K562 (cell line): ENCODE measurements around the gene ZNF490. TPM values are rescaled to one million over a fixed set of nuclear protein-coding genes. Genes with fewer than 3 reads are reported as not detected.
A peak's percentile ranks its signal among the peaks of the same experiment; 100 is the strongest.

Source experiments
- ATAC-seq: fragments of 200-7000 bp; cut with Tn5 transposase; 3 replicates; pipeline ENCODE4 v1.9.1; 2020; ENCODE audit warnings: moderate library complexity
- BruUV-seq: library from RNA; stranded (reverse); fragments of 400-500 nt; replicated peaks from 2 replicates; lab custom pipeline; 2021; lab: Mats Ljungman, UMichigan
- CTCF ChIA-PET: fragments of 300-600 bp; formaldehyde crosslinking; extraction: SDS; loops from one replicate; lab custom pipeline; 2021; ENCODE audit warnings: low intra/inter-chr PET ratio; lab: Yijun Ruan, JAX
- POLR2A ChIA-PET: fragments of 300-600, 350-650 bp; sonication (Branson Sonifier 250); formaldehyde crosslinking; extraction: SDS; loops from one replicate; lab custom pipeline; 2021; ENCODE audit warnings: antibody characterized with exemption, inconsistent platforms; lab: Yijun Ruan, JAX
- DNase-seq, 4 experiments: peaks; one replicate each; pipeline versions ENCODE4 v3.0.0 to v3.0.0-alpha.2; 2011 to 2018; ENCODE audit warnings: low spot score in 3 of 4, mixed read lengths in 3 of 4; ENCODE audit errors: extremely low read depth in 1 of 4
- FAIRE-seq: peaks from 2 replicates; lab custom pipeline; 2011; peaks lifted over from hg19 to GRCh38; lab: Jason Lieb, UNC
- H2AFZ ChIP-seq: 2 replicates; pipeline ENCODE4 v1.6.0; 2011; ENCODE audit warnings: low read depth, low read length, control low read depth, inconsistent platforms
- H3K27ac ChIP-seq: fragments of 200-600 bp; 3 replicates; pipeline ENCODE4 v1.8.0; 2011; ENCODE audit warnings: low read depth, mild to moderate bottlenecking, control low read depth, inconsistent platforms, low read length, moderate library complexity, mixed read lengths; ENCODE audit errors: extremely low read depth
- H3K27me3 ChIP-seq, 2 experiments: fragments of 300-600 bp in 1 of 2; 2 replicates in 1 of 2; 3 replicates in 1 of 2; pipeline versions ENCODE4 v1.6.0 to v1.8.0; 2011; ENCODE audit warnings: inconsistent platforms in 2 of 2, low read length in 2 of 2, mild to moderate bottlenecking in 1 of 2, mixed read lengths in 1 of 2, moderate library complexity in 1 of 2; ENCODE audit not compliant: control insufficient read depth in 2 of 2, insufficient read depth in 2 of 2
- H3K36me3 ChIP-seq: fragments of 300-600 bp; 3 replicates; pipeline ENCODE4 v1.8.0; 2011; ENCODE audit warnings: mild to moderate bottlenecking, low read length, inconsistent platforms; ENCODE audit not compliant: control insufficient read depth, insufficient read depth
- H3K4me1 ChIP-seq, 2 experiments: fragments of 200-600 bp in 1 of 2; replicated peaks in 1 of 2; 2 replicates in 1 of 2; 3 replicates in 1 of 2; pipeline versions ENCODE4 v1.5.1 to v1.8.0; 2011; ENCODE audit warnings: inconsistent platforms in 2 of 2, low read length in 2 of 2, mild to moderate bottlenecking in 1 of 2, mixed read lengths in 1 of 2, moderate library complexity in 1 of 2; ENCODE audit not compliant: control insufficient read depth in 2 of 2, insufficient read depth in 2 of 2
- H3K4me2 ChIP-seq: 2 replicates; pipeline ENCODE4 v1.6.1; 2011; ENCODE audit warnings: low read length, control low read depth, inconsistent platforms, mixed read lengths; ENCODE audit not compliant: insufficient read depth
- H3K4me3 ChIP-seq: fragments of 200-600 bp; sonication (generic), shearing (Covaris generic); 2 replicates; pipeline ENCODE4 v1.5.1; 2016; ENCODE audit warnings: control low read depth, inconsistent platforms
- H3K79me2 ChIP-seq: fragments of 200-600 bp; 3 replicates; pipeline ENCODE4 v1.8.0; 2011; ENCODE audit warnings: low read length, inconsistent platforms; ENCODE audit not compliant: control insufficient read depth, insufficient read depth
- H3K9ac ChIP-seq, 2 experiments: 2 replicates each; pipeline versions ENCODE4 v1.6.0 to v1.6.1; 2011; ENCODE audit warnings: low read depth in 2 of 2, low read length in 2 of 2, control low read depth in 1 of 2, inconsistent platforms in 1 of 2, mild to moderate bottlenecking in 1 of 2, mixed read lengths in 1 of 2; ENCODE audit not compliant: insufficient read depth in 1 of 2
- H3K9me1 ChIP-seq: one replicate; pipeline ENCODE4 v1.6.0; 2011; ENCODE audit warnings: inconsistent platforms, mild to moderate bottlenecking, low read length, moderate library complexity; ENCODE audit not compliant: control insufficient read depth, insufficient read depth
- H3K9me3 ChIP-seq: replicated peaks from 2 replicates; pipeline ENCODE4 v1.5.1; 2011; ENCODE audit warnings: low read depth, low read length, inconsistent platforms; ENCODE audit not compliant: control insufficient read depth, insufficient read depth
- H4K20me1 ChIP-seq: replicated peaks from 2 replicates; pipeline ENCODE4 v1.6.1; 2011; ENCODE audit warnings: low read length, inconsistent platforms, mixed read lengths; ENCODE audit not compliant: control insufficient read depth, insufficient read depth
- ATF6 ChIP-seq: sonication (generic); formaldehyde crosslinking; IDR thresholded peaks from 2 replicates; pipeline ENCODE4 v1.4.0; 2020; ENCODE audit warnings: mild to moderate bottlenecking, missing genetic modification reagents
- CBX1 ChIP-seq: sonication (generic); IDR thresholded peaks from 2 replicates; pipeline ENCODE4 v1.6.1; 2016; ENCODE audit warnings: antibody characterized with exemption, low read depth, mild to moderate bottlenecking
- EWSR1 ChIP-seq: fragments of 450-650 bp; IDR thresholded peaks from 2 replicates; pipeline ENCODE4 v1.6.1; 2018; ENCODE audit warnings: borderline replicate concordance, mild to moderate bottlenecking, low read depth, moderate library complexity; ENCODE audit not compliant: partially characterized antibody
- FOXM1 ChIP-seq, 2 experiments: fragments of 450-650 bp in 1 of 2; sonication (generic) in 1 of 2; formaldehyde crosslinking in 1 of 2; IDR thresholded peaks; 2 replicates each; pipeline versions ENCODE4 v1.6.1 to v1.9.0; 2017 to 2022; ENCODE audit warnings: low read depth in 2 of 2, mild to moderate bottlenecking in 2 of 2, missing genetic modification reagents in 1 of 2, moderate library complexity in 1 of 2
- HNRNPL ChIP-seq: fragments of 200-400 bp; formaldehyde crosslinking; IDR thresholded peaks from 2 replicates; pipeline ENCODE4 v1.6.1; 2017; ENCODE audit warnings: low read depth, mild to moderate bottlenecking, low read length
- IRF2 ChIP-seq: sonication (generic); formaldehyde crosslinking; IDR thresholded peaks from 2 replicates; pipeline ENCODE4 v1.8.1; 2022; ENCODE audit warnings: mild to moderate bottlenecking, missing genetic modification reagents
- MEF2A ChIP-seq: IDR thresholded peaks from 2 replicates; pipeline ENCODE4 v1.6.1; 2011; ENCODE audit warnings: low read depth, mild to moderate bottlenecking, low read length, moderate library complexity; ENCODE audit not compliant: control insufficient read depth
- PATZ1 ChIP-seq: fragments of 250-450 bp; sonication (Bioruptor Pico); IDR thresholded peaks from 2 replicates; pipeline ENCODE4 v1.5.0; 2020; ENCODE audit warnings: mild to moderate bottlenecking, borderline replicate concordance
- RAD21 ChIP-seq, 2 experiments: fragments of 250-450 bp in 1 of 2; fragments of 450-650 bp in 1 of 2; sonication (Bioruptor Pico) in 1 of 2; formaldehyde crosslinking in 1 of 2; IDR thresholded peaks in 1 of 2; conservative IDR thresholded peaks in 1 of 2; 2 replicates each; pipeline versions ENCODE4 v1.4.0 to v1.8.0; 2020 to 2022; ENCODE audit warnings: mild to moderate bottlenecking in 2 of 2, moderate library complexity in 1 of 2
- SOX6 ChIP-seq: fragments of 450-650 bp; IDR thresholded peaks from 2 replicates; pipeline ENCODE4 v1.6.1; 2014; ENCODE audit warnings: mild to moderate bottlenecking
- SRSF3 ChIP-seq: fragments of 200-400 bp; formaldehyde crosslinking; IDR thresholded peaks from 2 replicates; pipeline ENCODE4 v1.6.1; 2016; ENCODE audit warnings: mild to moderate bottlenecking, low read length, moderate library complexity; ENCODE audit not compliant: insufficient read depth
- TRIM24 ChIP-seq, 2 experiments: fragments of 450-650 bp; IDR thresholded peaks; 2 replicates each; pipeline ENCODE4 v1.6.1; 2016
- TRIM28 ChIP-seq: fragments of 450-650 bp; IDR thresholded peaks from 2 replicates; pipeline ENCODE4 v1.6.1; 2017
- ZNF263 ChIP-seq: sonication (generic); formaldehyde crosslinking; IDR thresholded peaks from 2 replicates; pipeline ENCODE4 v1.8.0; 2022; ENCODE audit warnings: mild to moderate bottlenecking, missing genetic modification reagents, borderline replicate concordance
- ZZZ3 ChIP-seq: fragments of 450-650 bp; IDR thresholded peaks from 2 replicates; pipeline ENCODE4 v1.6.1; 2016; ENCODE audit warnings: antibody characterized with exemption, mild to moderate bottlenecking, moderate library complexity
- WGBS: fragments of 100-300 bp; shearing (Covaris generic); methylation state at CpG from one replicate; pipeline ENCODE4 v1.1.6; 2016; ENCODE audit warnings: low coverage, mixed read lengths; ENCODE audit not compliant: insufficient coverage; ENCODE audit errors: missing lambda C conversion rate; 5-methylcytosine and 5-hydroxymethylcytosine counted together
- in situ Hi-C: fragments of 300-500 bp; cut with MboI; formaldehyde crosslinking; loops from 4 replicates; pipeline ENCODE4 v1.15.0; 2018; ENCODE audit warnings: inconsistent platforms, mixed read lengths
- intact Hi-C: fragments of 100-400 bp; cut with micrococcal nuclease; formaldehyde crosslinking; loops from 2 replicates; pipeline ENCODE4 v1.14.2; 2022
- polyA plus RNA-seq, 8 experiments: library from polyadenylated mRNA; depleted of rRNA in 4 of 8; stranded (reverse) in 5 of 8; unstranded in 3 of 8; fragments of >200 nt; fragmentation: Nextera tagmentation in 2 of 8; fragmentation: Illumina TruSeq in 1 of 8; extraction: Ambion mirVana in 2 of 8; extraction: Trizol in 1 of 8; gene quantifications; 2 replicates each; pipeline versions ENCODE4 v1.2.1 to v1.2.3, GENCODE V29; 2011 to 2014; ENCODE audit warnings: inconsistent platforms in 1 of 8, missing spikeins in 1 of 8
- total RNA-seq, 7 experiments: library from RNA; depleted of rRNA in 6 of 7; stranded (reverse); fragments of >200 nt in 6 of 7; fragmentation: Illumina TruSeq in 2 of 7; extraction: Trizol in 2 of 7; gene quantifications; 2 replicates each; pipeline versions ENCODE4 v1.2.1 to v1.2.3, GENCODE V29; 2011 to 2021; ENCODE audit warnings: low replicate concordance in 1 of 7
- TF ChIP-seq, protein P1 (sequence below), 2 experiments: IDR thresholded peaks in 1 of 2; conservative IDR thresholded peaks in 1 of 2; 2 replicates each; pipeline ENCODE4 v1.6.1; 2016; ENCODE audit warnings: low read depth in 2 of 2, mild to moderate bottlenecking in 1 of 2, missing compliant biosample characterization in 1 of 2, missing genetic modification characterization in 1 of 2, moderate library complexity in 1 of 2

Gene ZNF490
- total and polyA plus RNA-seq, 9 of the 15 experiments (the other 6 are each of a cell fraction or from before 2014, with no cell fraction given) = 0.90 to 8.3 (median 4.4) TPM

DNA sequence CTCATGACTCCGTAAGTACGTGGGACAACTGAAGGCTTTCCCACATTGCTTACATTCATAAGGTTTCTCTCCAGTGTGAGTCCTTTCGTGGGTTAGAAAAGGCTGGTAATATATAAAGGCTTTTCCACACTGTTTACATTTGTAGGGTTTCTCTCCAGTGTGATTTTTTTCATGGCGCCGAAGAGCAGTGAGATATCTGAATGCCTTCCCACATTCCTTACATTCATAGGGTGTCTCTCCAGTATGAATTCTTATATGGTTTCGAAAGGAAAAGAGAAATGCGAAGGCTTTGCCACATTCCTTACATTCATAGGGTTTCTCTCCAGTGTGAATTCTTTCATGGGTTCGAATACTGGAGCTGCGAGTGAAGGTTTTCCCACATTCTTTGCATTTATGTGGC lies 29.5 kb downstream of the ZNF490 start:
- POLR2A ChIA-PET = no interaction called here
- 0 out of 2 replicates have a peak, but pooled peaks have one; percentile 17 for TF ChIP-seq SOX6
- TF ChIP-seq TRIM28 = peak; percentile 78
- 0 out of 2 replicates have a peak, but pooled peaks have one; percentile 4 for TF ChIP-seq CBX1
- TF ChIP-seq, protein P1, sequence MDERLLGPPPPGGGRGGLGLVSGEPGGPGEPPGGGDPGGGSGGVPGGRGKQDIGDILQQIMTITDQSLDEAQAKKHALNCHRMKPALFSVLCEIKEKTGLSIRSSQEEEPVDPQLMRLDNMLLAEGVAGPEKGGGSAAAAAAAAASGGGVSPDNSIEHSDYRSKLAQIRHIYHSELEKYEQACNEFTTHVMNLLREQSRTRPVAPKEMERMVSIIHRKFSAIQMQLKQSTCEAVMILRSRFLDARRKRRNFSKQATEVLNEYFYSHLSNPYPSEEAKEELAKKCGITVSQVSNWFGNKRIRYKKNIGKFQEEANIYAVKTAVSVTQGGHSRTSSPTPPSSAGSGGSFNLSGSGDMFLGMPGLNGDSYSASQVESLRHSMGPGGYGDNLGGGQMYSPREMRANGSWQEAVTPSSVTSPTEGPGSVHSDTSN (CRISPR knock-in tag; IDR thresholded peaks at IDR 0.05; ENCODE audit: low read depth) = no peak
- TF ChIP-seq, protein P1 (tag; conservative IDR thresholded peaks at IDR 0.05; ENCODE audit: low read depth) = no peak
- TF ChIP-seq ATF6 (CRISPR knock-in tag) = no peak
- TF ChIP-seq RAD21 (CRISPR knock-in tag; conservative IDR thresholded peaks at IDR 0.05 in 1 of 2, IDR thresholded peaks at IDR 0.05 in 1 of 2) = no peak
- TF ChIP-seq FOXM1 (IDR thresholded peaks at IDR 0.05; ENCODE audit: low read depth) = no peak
- no peak for TF ChIP-seq FOXM1 (CRISPR knock-in tag; IDR thresholded peaks at IDR 0.05; ENCODE audit: low read depth)
- no peak for TF ChIP-seq ZZZ3
- TF ChIP-seq HNRNPL = no peak
- TF ChIP-seq IRF2 = no peak
- TF ChIP-seq MEF2A = no peak
- no peak for TF ChIP-seq ZNF263 (CRISPR knock-in tag)
- TF ChIP-seq SRSF3 = no peak
- 0 out of 4 replicates have a peak, but pooled peaks of 1 of the 2 experiments have one; percentile 44 for TF ChIP-seq TRIM24 (IDR thresholded peaks at IDR 0.05)
- TF ChIP-seq EWSR1 = no peak
- no peak for TF ChIP-seq PATZ1 (CRISPR knock-in tag)

More for the DNA sequence above, 29.5 kb downstream of the ZNF490 start:
- no peak overlapping the region for H2AFZ ChIP-seq
- DNase-seq (no peak), FAIRE-seq (no peak), ATAC-seq (no peak)
- in situ Hi-C loops (no loop called here), intact Hi-C loops (no loop called here)
- no peak overlapping the region for H3K4me2 ChIP-seq
- H3K36me3 ChIP-seq = peaks cover 19% of the 10 kb centered on the region
- no peaks in the 10 kb centered on the region for H3K79me2 ChIP-seq
- H3K4me1 ChIP-seq = no peaks in the 10 kb centered on the region
- H3K9me1 ChIP-seq = no peaks in the 10 kb centered on the region
- H3K9me3 ChIP-seq = peaks cover 18% of the 10 kb centered on the region
- WGBS = 88% methylated on average over 9 of the region's 9 CpGs
- no peaks in the 10 kb centered on the region for H3K27me3 ChIP-seq
- no peak overlapping the region for H3K27ac ChIP-seq
- no peak overlapping the region for H3K4me3 ChIP-seq
- H4K20me1 ChIP-seq = no peaks in the 10 kb centered on the region
- no TSS peak for BruUV-seq
- CTCF ChIA-PET = no interaction called here
- H3K9ac ChIP-seq = no peak overlapping the region
